Suppressor macrophage treated with lipopolysaccharide for 4 hours (primary cell): Measurements from ENCODE around the gene PGA5.

Source experiments
- DNase-seq: peaks from one replicate; pipeline ENCODE4 v3.0.0-alpha.2; 2020

Gene PGA5

GRCh38 chr11:61268588-61269250 is 27.7 kb downstream of the PGA5 start:
- DNase-seq = no peak

GRCh38 chr11:61270354-61271076 is 29.5 kb downstream of the PGA5 start:
- peak; percentile 63 for DNase-seq

GRCh38 chr11:61272731-61273130 is 31.8 kb downstream of the PGA5 start:
- DNase-seq = no peak

- DNase-seq = no peak
These were observed 32.5 kb downstream of the PGA5 start for GRCh38 chr11:61273178-61274078.

- DNase-seq = no peak
These were observed 33.1 kb downstream of the PGA5 start for GRCh38 chr11:61274084-61274483.

- no peak for DNase-seq
These were observed 34.2 kb downstream of the PGA5 start for GRCh38 chr11:61275191-61275590.

- no peak for DNase-seq
These were observed 36.4 kb downstream of the PGA5 start for GRCh38 chr11:61277186-61278000.

GRCh38 chr11:61278001-61278470 is 37.1 kb downstream of the PGA5 start:
- DNase-seq = no peak

- no peak for DNase-seq
These were observed 39.1 kb downstream of the PGA5 start for GRCh38 chr11:61279934-61280659.

GRCh38 chr11:61280883-61281580 is 40.1 kb downstream of the PGA5 start:
- DNase-seq = no peak

- peak; percentile 11 for DNase-seq
These were observed 40.7 kb downstream of the PGA5 start for GRCh38 chr11:61281581-61282250.

- DNase-seq = no peak
These were observed 42.6 kb downstream of the PGA5 start for GRCh38 chr11:61283613-61284012.

GRCh38 chr11:61287338-61287977 is 46.5 kb downstream of the PGA5 start:
- no peak for DNase-seq

- no peak for DNase-seq
These were observed 50.1 kb downstream of the PGA5 start for GRCh38 chr11:61290905-61291690.

GRCh38 chr11:61292356-61292755 is 51.4 kb downstream of the PGA5 start:
- DNase-seq = no peak

GRCh38 chr11:61293867-61294716 is 53.1 kb downstream of the PGA5 start:
- peak; percentile 34 for DNase-seq

GRCh38 chr11:61294717-61295595 is 54.0 kb downstream of the PGA5 start, which contains the start of gene VWCE:
TSS of gene VWCE (minus strand) at chr11:61295316. CDS start at chr11:61295037, 279 bp downstream.
- peak; percentile 48 for DNase-seq
